Psoas muscle (tissue), 8 donors: ENCODE results near the gene TRMU. TPM values are rescaled to one million over a fixed set of nuclear protein-coding genes. Genes with fewer than 3 reads are reported as not detected.

Source experiments
- ATAC-seq, 4 donors: fragments of 200-7000 bp; cut with Tn5 transposase; one replicate each; pipeline ENCODE4 v1.9.1; 2020; ENCODE audit warnings: moderate library complexity in 3 of 4, mild to moderate bottlenecking in 2 of 4
- DNase-seq, 2 donors: peaks; one replicate each; pipeline ENCODE4 v3.0.0-alpha.2; 2020
- H3K27ac ChIP-seq: fragments of 200-600 bp; one replicate; pipeline ENCODE4 v1.8.0; 2022
- H3K27me3 ChIP-seq, 3 donors: fragments of 200-600 bp in 1 of 3; one replicate each; pipeline versions ENCODE4 v1.6.1 to v1.8.0; 2013 to 2022; ENCODE audit warnings: low read length in 2 of 3, mild to moderate bottlenecking in 2 of 3, moderate library complexity in 1 of 3; ENCODE audit not compliant: insufficient read depth in 3 of 3
- H3K36me3 ChIP-seq, 2 donors: fragments of 200-600 bp in 1 of 2; one replicate each; pipeline versions ENCODE4 v1.6.1 to v1.8.0; 2013 to 2022; ENCODE audit warnings: low read depth in 1 of 2, mild to moderate bottlenecking in 1 of 2, moderate library complexity in 1 of 2; ENCODE audit not compliant: insufficient read depth in 1 of 2
- H3K4me1 ChIP-seq: fragments of 200-600 bp; one replicate; pipeline ENCODE4 v1.8.0; 2022
- H3K4me3 ChIP-seq: fragments of 200-600 bp; one replicate; pipeline ENCODE4 v1.8.0; 2022; ENCODE audit warnings: mild to moderate bottlenecking
- H3K9me3 ChIP-seq: fragments of 200-600 bp; one replicate; pipeline ENCODE4 v1.8.0; 2022
- WGBS, 3 donors: extraction: QIAGEN DNeasy Blood & Tissue Kit; methylation state at CpG; one replicate each; pipeline versions ENCODE4 v1.1.6 to v1.1.7; 2013; 5-methylcytosine and 5-hydroxymethylcytosine counted together
- intact Hi-C, 2 donors: fragments of 100-400 bp; cut with DNase I; formaldehyde crosslinking; loops; one replicate each; pipeline versions ENCODE4 v1.11.0 to v1.14.2; 2022
- polyA plus RNA-seq, 3 donors: library from polyadenylated mRNA; stranded (reverse); fragments of 200-250 nt; gene quantifications; one replicate each; pipeline ENCODE4 v1.2.3, GENCODE V29; 2013
- total RNA-seq, 4 donors: library from RNA; stranded (reverse); fragmentation: NEBNext Ultra II Directional in 2 of 4; extraction: Animal tissue kit (Norgen Biotek cat#: 25700) in 2 of 4; gene quantifications; one replicate each; pipeline versions ENCODE4 v1.2.1 to v1.2.4, GENCODE V29; 2021 to 2023
- TF ChIP-seq, protein P1 (sequence below): fragments of 200-600 bp; IDR thresholded peaks from one replicate; pipeline ENCODE4 v1.8.0; 2022; ENCODE audit warnings: antibody characterized with exemption
- donor health status: healthy with polysubstance abuse.
- donor health status: DM: no; HTN: no; CAD: no; lungs with moderate emphysema.
- donor health status: Bipolar disorder and iron deficiency.
- donor health status: healthy.
- donor health status: DM: yes; HTN: yes; CAD: no.
- donor health status: DM: no; HTN: no; CAD: no.
- donor health status: DM: no; HTN: no; CAD: no.
- donor health status: DM: yes; HTN: yes; CAD: no.

The TRMU gene
- total and polyA plus RNA-seq, 7 donors, result 9.6 to 37.1 (median 17.4) TPM

GRCh38 chr22:46299101-46299500 is 36.4 kb upstream of the TRMU start:
- H3K36me3 ChIP-seq, result peaks cover 0 to under 1% of the 10 kb centered on the region in 2 donors
- no peak overlapping the region for H3K4me3 ChIP-seq
- WGBS, 3 donors, result 93 to 96% (median 94%) methylated on average over 13 of the region's 13 CpGs
- TF ChIP-seq, protein P1, sequence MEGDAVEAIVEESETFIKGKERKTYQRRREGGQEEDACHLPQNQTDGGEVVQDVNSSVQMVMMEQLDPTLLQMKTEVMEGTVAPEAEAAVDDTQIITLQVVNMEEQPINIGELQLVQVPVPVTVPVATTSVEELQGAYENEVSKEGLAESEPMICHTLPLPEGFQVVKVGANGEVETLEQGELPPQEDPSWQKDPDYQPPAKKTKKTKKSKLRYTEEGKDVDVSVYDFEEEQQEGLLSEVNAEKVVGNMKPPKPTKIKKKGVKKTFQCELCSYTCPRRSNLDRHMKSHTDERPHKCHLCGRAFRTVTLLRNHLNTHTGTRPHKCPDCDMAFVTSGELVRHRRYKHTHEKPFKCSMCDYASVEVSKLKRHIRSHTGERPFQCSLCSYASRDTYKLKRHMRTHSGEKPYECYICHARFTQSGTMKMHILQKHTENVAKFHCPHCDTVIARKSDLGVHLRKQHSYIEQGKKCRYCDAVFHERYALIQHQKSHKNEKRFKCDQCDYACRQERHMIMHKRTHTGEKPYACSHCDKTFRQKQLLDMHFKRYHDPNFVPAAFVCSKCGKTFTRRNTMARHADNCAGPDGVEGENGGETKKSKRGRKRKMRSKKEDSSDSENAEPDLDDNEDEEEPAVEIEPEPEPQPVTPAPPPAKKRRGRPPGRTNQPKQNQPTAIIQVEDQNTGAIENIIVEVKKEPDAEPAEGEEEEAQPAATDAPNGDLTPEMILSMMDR, result no peak
- H3K27me3 ChIP-seq, result no peaks in the 10 kb centered on the region
- ATAC-seq (no peak), DNase-seq (no peak)
- intact Hi-C loops, result loop anchor here in 1 of 2 donors (5.0 kb wide), 1 partner anchor 152 kb away; no protein-coding TSS in a partner anchor
- no peaks in the 10 kb centered on the region for H3K9me3 ChIP-seq
- H3K4me1 ChIP-seq, result peaks cover 7% of the 10 kb centered on the region
- no peak overlapping the region for H3K27ac ChIP-seq

- H3K36me3 ChIP-seq, result no peaks in the 10 kb centered on the region
- ATAC-seq (no peak), DNase-seq (peak in 1 of 2 donors; percentile 13)
- H3K4me3 ChIP-seq, result no peak overlapping the region
- intact Hi-C loops, result loop anchor here in 1 of 2 donors (10.0 kb wide), 1 partner anchor 636 kb away; no protein-coding TSS in a partner anchor
- H3K27ac ChIP-seq, result no peak overlapping the region
- H3K9me3 ChIP-seq, result no peaks in the 10 kb centered on the region
- TF ChIP-seq, protein P1, result no peak
- H3K27me3 ChIP-seq, result no peaks in the 10 kb centered on the region
- WGBS, 3 donors, result 94 to 97% (median 95%) methylated on average over 7 of the region's 7 CpGs
- peaks cover 7% of the 10 kb centered on the region for H3K4me1 ChIP-seq
Observed at GRCh38 chr22:46300491-46300890, 35.0 kb upstream of the TRMU start.

GRCh38 chr22:46303347-46303965 is 32.1 kb upstream of the TRMU start:
- intact Hi-C loops, result loop anchor here in 1 of 2 donors (10.0 kb wide), 1 partner anchor 639 kb away; no protein-coding TSS in a partner anchor
- no peaks in the 10 kb centered on the region for H3K9me3 ChIP-seq
- no peaks in the 10 kb centered on the region for H3K36me3 ChIP-seq
- H3K4me3 ChIP-seq, result no peak overlapping the region
- ATAC-seq (no peak), DNase-seq (peak in 1 of 2 donors; percentile 12)
- H3K27me3 ChIP-seq, result no peaks in the 10 kb centered on the region
- H3K27ac ChIP-seq, result no peak overlapping the region
- H3K4me1 ChIP-seq, result no peaks in the 10 kb centered on the region
- TF ChIP-seq, protein P1, result no peak
- 63 to 69% (median 69%) methylated on average over 7 of the region's 7 CpGs for WGBS, 3 donors

DNA sequence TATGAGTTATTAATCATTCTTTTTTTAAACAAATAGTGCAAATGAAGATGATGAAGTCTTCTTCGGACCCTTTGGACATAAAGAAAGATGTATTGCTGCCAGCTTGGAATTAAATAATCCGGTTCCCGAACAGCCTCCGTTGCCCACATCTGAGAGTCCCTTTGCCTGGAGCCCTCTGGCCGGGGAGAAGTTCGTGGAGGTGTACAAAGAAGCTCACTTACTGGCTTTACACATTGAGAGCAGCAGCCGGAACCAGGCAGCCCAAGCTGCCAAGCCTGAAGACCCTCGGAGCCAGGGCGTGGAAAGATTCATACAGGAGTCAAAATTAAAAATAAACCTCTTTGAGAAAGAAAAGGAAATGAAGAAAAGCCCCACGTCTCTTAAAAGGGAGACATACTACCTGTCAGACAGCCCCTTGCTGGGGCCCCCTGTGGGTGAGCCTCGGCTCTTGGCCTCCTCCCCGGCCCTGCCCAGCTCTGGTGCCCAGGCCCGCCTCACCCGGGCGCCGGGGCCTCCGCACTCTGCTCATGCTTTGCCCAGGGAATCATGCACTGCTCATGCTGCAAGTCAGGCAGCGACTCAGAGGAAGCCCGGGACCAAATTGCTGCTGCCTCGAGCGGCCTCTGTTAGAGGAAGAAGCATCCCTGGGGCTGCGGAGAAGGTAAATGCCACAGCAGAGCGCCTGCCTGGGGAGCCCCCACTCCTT is 27.1 kb upstream of the TRMU start:
- Histone ChIP-seq H3K4me1 (no peaks in the 10 kb centered on the region), H3K9me3 (no peaks in the 10 kb centered on the region), H3K27ac (no peak overlapping the region), H3K36me3 (no peaks in the 10 kb centered on the region), H3K27me3 (no peaks in the 10 kb centered on the region), H3K4me3 (no peak overlapping the region)
- DNase-seq, result no peak
- intact Hi-C loops, result loop anchor here in 1 of 2 donors (10.0 kb wide), 1 partner anchor 644 kb away; no protein-coding TSS in a partner anchor
- TF ChIP-seq, protein P1, result no peak
- WGBS, 3 donors, result 93 to 95% (median 95%) methylated on average over 20 to 23 of the region's 23 CpGs
- ATAC-seq, result no peak
